GM18873 (cell line): ENCODE results near the gene STAP1.
"Not testable (repeated sequence)": the region's sequence is repeated elsewhere in the genome, so short reads cannot be mapped to it uniquely, and the experiment has no call there.

ENCODE experiments used
- ATAC-seq: cut with Tn5 transposase; IDR thresholded peaks from one replicate; pipeline ENCODE4 v1.9.1; 2021; ENCODE audit warnings: mild to moderate bottlenecking, moderate library complexity, moderate number of reproducible peaks; ENCODE audit not compliant: unreplicated experiment, low FRiP score

Gene STAP1

GRCh38 chr4:67558493-67558892 is at the start of gene STAP1:
Gene STAP1, plus strand, starts transcription at chr4:67558727. Its CDS starts 83 bp downstream, at chr4:67558810.
- ATAC-seq = no peak

DNA sequence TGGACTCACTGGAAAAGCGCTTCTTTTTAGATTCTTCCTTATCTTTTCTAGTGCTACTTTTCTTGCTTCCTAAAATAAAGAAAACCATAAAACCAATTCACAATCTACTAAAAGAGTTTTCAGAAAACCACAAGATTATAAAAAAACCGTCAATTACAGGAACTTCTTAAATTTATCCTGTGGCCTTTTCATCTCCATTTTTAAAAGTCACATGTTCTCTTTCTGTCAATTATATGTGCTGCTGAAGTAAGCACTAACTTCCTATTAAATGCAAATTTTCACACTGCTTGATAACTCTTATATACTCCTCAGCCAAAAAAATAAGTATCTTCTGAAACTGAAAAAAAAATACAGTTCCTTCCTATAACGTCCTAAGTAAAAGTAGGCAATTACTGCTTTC is 46.0 kb upstream of the STAP1 start:
- ATAC-seq = no peak

DNA sequence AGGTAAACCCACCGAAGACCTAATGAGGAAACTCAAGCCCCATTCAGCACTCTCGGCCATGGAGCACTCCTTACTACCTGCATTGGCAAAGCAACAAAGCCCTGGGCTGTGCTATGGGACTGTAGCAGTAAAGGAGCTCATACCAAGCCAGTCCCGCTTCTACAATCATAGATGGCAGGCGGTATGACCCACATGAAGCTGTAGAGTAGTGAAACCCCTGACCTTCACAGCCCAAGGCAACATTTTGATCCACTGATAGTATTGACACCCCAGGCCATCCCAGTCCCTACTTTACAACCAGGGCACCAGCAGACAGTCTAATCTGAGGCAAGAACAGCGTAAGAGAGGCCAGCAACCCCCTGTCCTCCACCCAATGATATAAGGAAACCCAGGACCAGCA is 38.4 kb upstream of the STAP1 start:
- ATAC-seq = no peak

DNA sequence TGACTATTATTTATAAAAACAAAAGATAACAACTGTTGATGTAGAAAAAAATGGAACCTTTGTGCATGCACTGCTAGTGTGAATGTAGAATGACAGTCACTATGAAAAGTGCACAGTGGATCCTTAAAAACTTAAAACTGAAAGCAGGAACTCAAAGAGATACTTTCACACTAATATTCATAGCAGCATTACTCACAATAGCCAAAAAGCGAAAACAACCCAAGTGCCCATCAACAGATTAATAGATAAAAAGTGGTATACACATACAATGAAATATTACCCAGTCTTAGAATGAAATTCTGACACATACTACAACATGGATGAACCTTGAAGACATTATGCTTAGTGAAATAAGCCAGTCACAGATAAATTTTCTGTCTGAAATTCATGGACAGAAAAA is 37.0 kb upstream of the STAP1 start:
- peak; percentile 93 for ATAC-seq

DNA sequence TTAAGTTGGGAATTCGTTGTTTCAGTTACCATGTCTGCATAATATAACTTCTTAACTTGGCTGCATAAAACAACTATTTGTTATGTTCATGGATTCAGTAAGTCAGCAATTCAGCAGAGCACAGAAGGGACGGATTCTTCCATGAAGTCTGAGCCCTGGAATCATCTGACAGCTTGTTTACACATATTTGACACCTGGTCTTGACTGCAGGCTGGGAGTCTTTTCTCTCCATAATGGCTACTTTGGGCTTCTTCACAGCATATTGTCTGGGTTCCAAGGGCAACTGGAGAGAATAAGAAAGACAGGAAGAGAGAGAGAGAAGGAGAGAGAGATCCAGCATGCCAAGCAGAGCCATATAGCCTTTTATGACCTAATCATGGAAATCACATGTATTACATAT is 36.3 kb upstream of the STAP1 start:
- no peak for ATAC-seq

DNA sequence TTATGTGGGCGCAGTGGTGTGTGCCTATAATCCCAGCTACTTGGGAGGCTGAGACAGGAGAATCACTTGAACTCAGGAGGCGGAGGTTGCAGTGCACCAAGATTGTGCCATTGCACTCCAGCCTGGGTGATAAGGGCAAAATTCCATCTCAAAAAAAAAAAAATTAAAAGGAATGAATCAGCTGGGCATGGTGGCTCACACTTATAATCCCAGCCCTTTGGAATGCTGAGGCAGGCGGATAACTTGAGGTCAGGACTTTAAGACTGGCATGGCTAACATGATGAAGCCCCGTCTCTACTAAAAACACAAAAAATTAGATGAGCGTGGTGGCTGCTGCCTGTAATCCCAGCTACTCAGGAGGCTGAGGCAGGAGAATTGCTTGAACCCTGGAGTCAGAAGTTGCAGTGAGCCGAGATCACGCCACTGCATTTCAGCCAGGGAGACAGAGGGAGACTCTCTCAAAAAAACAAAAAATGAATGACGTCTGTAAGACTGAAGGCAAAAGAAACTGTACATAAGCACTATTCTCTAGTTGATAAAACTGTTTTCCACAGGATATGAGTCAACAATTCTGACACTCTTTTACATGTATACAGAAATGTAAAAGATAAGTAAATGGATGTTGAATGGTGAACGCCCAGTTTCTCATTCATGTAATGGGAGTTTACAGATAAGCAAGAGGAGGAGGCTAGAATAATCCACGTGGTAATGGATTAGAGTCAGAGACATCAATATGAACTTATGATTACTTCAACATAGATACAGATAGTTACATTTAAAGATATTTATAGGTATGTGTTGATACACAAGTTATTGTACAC is 35.5 kb upstream of the STAP1 start:
- ATAC-seq = no peak

GRCh38 chr4:67524140-67524539 is 34.4 kb upstream of the STAP1 start:
- ATAC-seq = not testable (repeated sequence)

DNA sequence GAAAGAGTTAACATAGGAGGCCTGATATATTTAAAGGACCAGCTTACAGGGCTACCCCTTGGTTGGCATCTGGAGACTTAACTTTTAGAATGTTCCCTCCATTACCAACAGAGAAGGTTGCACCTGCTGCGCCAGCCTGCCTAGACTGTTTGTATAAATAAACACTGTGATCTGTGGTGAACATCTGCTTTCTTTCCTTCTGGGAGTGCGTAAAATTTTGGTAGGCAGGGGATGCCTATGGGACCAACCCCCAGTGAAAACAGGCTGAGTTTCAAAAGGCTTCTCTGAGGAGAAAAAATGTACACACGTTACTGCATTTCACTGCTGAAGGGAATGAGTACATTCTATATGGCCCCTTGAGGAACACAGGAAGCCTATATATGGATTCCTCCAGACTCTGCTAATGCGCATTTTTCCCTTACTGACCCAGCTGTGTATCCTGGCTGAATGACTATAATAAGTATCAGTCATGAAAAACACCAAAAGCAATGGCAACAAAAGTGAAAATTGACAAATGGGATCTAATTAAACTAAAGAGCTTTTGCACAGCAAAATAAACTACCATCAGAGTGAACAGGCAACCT is 27.1 kb upstream of the STAP1 start:
- no peak for ATAC-seq

GRCh38 chr4:67532397-67532796 is 26.1 kb upstream of the STAP1 start:
- ATAC-seq = not testable (repeated sequence)

GRCh38 chr4:67533112-67533511 is 25.4 kb upstream of the STAP1 start:
- ATAC-seq = no peak

- no peak for ATAC-seq
Measured at GRCh38 chr4:67535280-67535840, 23.2 kb upstream of the STAP1 start.

GRCh38 chr4:67539830-67540229 is 18.7 kb upstream of the STAP1 start:
- ATAC-seq = no peak

DNA sequence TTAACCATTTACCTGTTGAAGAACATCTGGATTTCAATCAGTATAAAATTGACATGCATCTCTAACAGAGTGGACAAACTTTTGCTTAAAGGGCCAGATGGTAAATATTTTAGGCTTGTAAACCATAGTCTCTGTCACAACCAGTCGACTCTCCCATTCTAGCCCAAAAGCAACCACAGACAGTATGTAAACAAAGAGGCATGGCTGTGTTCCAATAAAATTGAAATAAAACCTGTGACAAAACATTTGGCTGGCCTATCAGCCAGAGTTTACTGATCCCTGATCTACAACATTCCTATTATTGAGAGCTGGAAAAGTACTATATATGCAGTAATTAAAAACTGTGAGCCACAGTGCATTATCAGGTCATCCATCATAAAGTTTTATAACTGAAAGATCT is 16.5 kb upstream of the STAP1 start:
- no peak for ATAC-seq

GRCh38 chr4:67545199-67546003 is 13.1 kb upstream of the STAP1 start, which contains the start of gene CENPC:
Gene CENPC, minus strand, starts transcription at chr4:67545503. Its CDS starts 148 bp downstream, at chr4:67545355.
- ATAC-seq = peak; percentile 97

DNA sequence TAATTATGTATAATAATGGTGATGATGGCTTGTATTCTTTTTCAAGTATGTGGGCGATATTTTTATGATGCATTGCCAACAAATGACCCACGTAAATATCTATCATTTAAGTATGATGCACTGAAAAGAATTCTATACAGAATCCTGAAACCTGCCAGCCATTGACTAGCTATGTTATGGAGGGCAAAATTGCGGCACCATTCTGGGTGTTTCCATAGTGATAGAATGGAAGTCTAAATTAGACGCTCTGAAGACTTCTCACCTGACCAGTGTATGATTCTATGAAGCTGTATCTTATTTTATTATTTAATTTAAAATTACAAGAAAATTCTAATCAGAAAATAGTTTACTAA is 12.5 kb upstream of the STAP1 start:
- no peak for ATAC-seq

DNA sequence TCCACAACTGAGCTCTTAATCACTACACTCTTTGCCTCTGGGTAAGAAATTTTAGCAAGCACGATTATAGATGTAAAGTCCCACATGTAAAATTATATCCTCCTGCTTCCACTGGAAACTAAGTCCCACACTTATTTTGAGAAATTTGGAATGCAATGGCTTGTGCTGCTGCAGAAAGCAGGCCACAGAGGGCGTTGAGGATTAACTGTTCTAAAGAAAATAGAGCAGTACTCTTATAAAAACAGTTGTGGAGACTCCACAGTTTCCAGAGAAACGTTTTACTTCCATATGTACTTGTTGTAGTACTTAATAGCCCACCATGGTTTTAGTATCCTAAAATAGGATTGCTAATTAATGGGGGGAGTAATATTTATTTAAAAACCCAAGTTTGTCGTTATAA is 11.6 kb upstream of the STAP1 start:
- no peak for ATAC-seq

DNA sequence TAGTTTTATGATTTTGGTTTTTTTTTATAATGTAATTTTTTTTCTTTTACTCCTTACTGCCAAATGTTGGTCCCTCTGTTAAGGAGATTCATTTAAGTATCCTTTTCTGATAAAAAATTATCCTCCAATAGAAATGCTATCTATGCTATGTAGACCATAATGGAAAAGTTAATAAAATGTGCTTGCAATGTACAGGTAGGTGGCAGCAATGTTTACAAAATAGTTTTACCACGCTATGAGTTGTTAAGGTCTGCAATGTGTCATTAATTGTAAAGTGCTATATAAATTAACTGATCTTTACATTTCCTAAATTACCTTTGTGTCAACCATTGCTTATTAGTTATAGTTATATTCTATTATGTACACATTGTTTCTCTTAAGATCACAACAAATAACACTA is 9.4 kb upstream of the STAP1 start:
- ATAC-seq = peak; percentile 34

DNA sequence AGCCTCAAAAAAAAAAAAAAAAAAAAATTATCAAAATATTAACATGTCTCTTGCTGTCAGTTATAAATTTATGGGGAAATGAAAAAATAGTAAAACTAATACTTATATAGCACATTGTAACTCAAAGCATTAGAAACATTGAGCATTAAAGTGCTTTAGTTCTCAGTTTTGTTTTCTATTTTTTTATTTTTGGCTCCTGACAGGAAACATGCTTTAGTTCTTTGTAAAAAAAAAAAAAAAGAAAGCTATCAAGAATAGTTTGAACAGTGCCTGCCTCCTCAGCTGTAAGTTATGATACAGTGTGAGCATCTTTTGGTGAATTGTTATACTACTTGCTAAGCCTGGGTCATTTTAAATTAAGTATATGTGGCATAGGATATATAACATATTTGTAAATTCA is 8.1 kb upstream of the STAP1 start:
- peak; percentile 33 for ATAC-seq

DNA sequence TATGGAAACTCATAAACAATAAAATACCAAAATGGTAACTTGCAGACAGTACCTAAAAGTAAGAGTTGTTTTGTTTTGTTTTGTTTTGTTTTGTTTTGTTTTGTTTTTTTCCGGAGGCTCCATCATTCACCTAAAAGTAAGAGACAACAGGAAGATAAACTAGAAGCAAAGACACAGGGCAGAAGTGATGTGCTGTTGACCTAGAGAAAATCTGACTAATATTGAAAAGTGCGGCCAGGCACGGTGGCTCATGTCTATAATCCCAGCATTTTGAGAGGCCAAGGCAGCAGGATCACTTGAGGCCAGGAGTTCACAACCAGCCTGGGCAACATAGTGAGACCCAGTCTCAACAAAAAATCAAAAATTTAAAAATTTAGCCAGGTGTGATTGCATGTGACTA is 7.7 kb upstream of the STAP1 start:
- ATAC-seq = peak; percentile 45

GRCh38 chr4:67552146-67552792 is 6.3 kb upstream of the STAP1 start:
- ATAC-seq = not testable (repeated sequence)
